ENCODE results near the gene SND1. TPM values are rescaled to one million over a fixed set of nuclear protein-coding genes. Genes with fewer than 3 reads are reported as not detected.

SND1 gene
- total and polyA plus RNA-seq, 10 donors, result 61.7 to 173 (median 116) TPM

GRCh38 chr7:127689194-127689772 is 37.3 kb downstream of the SND1 start:
- Histone ChIP-seq H3K9me3 (no peaks in the 10 kb centered on the region), H3K4me3 (no peak overlapping the region), H3K27ac (no peak overlapping the region), H3K27me3 (replicated peaks in 1 of 7) (no peaks in the 10 kb centered on the region), H3K4me1 (peaks cover 0 to 18% (median 17%) of the 10 kb centered on the region in 6 donors), H3K36me3 (peaks cover 0 to 79% (median 17%) of the 10 kb centered on the region in 6 donors)
- WGBS, 5 donors, result 77 to 96% (median 89%) methylated on average over 1 of the region's 1 CpG
- intact Hi-C loops (cut with DNase I; ENCODE audit: low total_unique reads), result no loop called here
- TF ChIP-seq POLR2AphosphoS5 (IDR thresholded peaks at IDR 0.05), result no peak
- TF ChIP-seq CTCF (IDR thresholded peaks at IDR 0.05 in 8 of 11, conservative IDR thresholded peaks at IDR 0.05 in 3 of 11), result no peak
- no peak for DNase-seq

GRCh38 chr7:127690337-127690736 is 38.3 kb downstream of the SND1 start:
- no peaks in the 10 kb centered on the region for H3K27me3 ChIP-seq (replicated peaks in 1 of 7)
- DNase-seq, result no peak
- intact Hi-C loops (cut with DNase I; ENCODE audit: low total_unique reads), result no loop called here
- no peaks in the 10 kb centered on the region for H3K9me3 ChIP-seq
- WGBS, 5 donors, result 90 to 96% (median 94%) methylated on average over 3 of the region's 3 CpGs
- peaks cover 0 to 10% (median 8%) of the 10 kb centered on the region in 6 donors for H3K4me1 ChIP-seq
- H3K36me3 ChIP-seq, result peaks cover 0 to 90% (median 24%) of the 10 kb centered on the region in 6 donors
- no peak overlapping the region for H3K4me3 ChIP-seq
- TF ChIP-seq POLR2A (IDR thresholded peaks at IDR 0.05) (no peak), CTCF (IDR thresholded peaks at IDR 0.05 in 8 of 11, conservative IDR thresholded peaks at IDR 0.05 in 3 of 11) (no peak), POLR2AphosphoS5 (IDR thresholded peaks at IDR 0.05) (no peak)
- no peak overlapping the region for H3K27ac ChIP-seq

- H3K4me1 ChIP-seq, result peaks cover 0 to 7% (median 3%) of the 10 kb centered on the region in 6 donors
- no peak overlapping the region for H3K4me3 ChIP-seq
- intact Hi-C loops (cut with DNase I; ENCODE audit: low total_unique reads), result no loop called here
- H3K27me3 ChIP-seq (replicated peaks in 1 of 7), result no peaks in the 10 kb centered on the region
- no peaks in the 10 kb centered on the region for H3K9me3 ChIP-seq
- 91 to 99% (median 97%) methylated on average over 3 of the region's 3 CpGs for WGBS, 5 donors
- peaks cover 0 to 90% (median 29%) of the 10 kb centered on the region in 6 donors for H3K36me3 ChIP-seq
- no peak overlapping the region for H3K27ac ChIP-seq
- no peak for TF ChIP-seq CTCF (IDR thresholded peaks at IDR 0.05 in 8 of 11, conservative IDR thresholded peaks at IDR 0.05 in 3 of 11)
- TF ChIP-seq POLR2AphosphoS5 (IDR thresholded peaks at IDR 0.05), result no peak
- no peak for TF ChIP-seq POLR2A (IDR thresholded peaks at IDR 0.05)
- DNase-seq, result no peak
These were observed 38.8 kb downstream of the SND1 start for GRCh38 chr7:127690806-127691205.

GRCh38 chr7:127692200-127692599 is 40.2 kb downstream of the SND1 start:
- H3K27ac ChIP-seq, result no peak overlapping the region
- no peak for TF ChIP-seq POLR2AphosphoS5 (IDR thresholded peaks at IDR 0.05)
- no peak for TF ChIP-seq CTCF (IDR thresholded peaks at IDR 0.05 in 8 of 11, conservative IDR thresholded peaks at IDR 0.05 in 3 of 11)
- no peak for TF ChIP-seq POLR2A (IDR thresholded peaks at IDR 0.05)
- H3K27me3 ChIP-seq (replicated peaks in 1 of 7), result no peaks in the 10 kb centered on the region
- 68 to 97% (median 92%) methylated on average over 1 of the region's 1 CpG for WGBS, 5 donors
- H3K36me3 ChIP-seq, result peaks cover 0 to 90% (median 32%) of the 10 kb centered on the region in 6 donors
- H3K4me1 ChIP-seq, result peaks cover 0 to 7% (median 0%) of the 10 kb centered on the region in 6 donors
- no peak for DNase-seq
- H3K9me3 ChIP-seq, result no peaks in the 10 kb centered on the region
- no peak overlapping the region for H3K4me3 ChIP-seq
- intact Hi-C loops (cut with DNase I; ENCODE audit: low total_unique reads), result no loop called here
